Mucosa of stomach (tissue), 1 donor: ENCODE measurements around the gene NUP43.
A peak's percentile ranks its signal among the peaks of the same experiment; 100 is the strongest.
"Not testable (repeated sequence)": the region's sequence is repeated elsewhere in the genome, so short reads cannot be mapped to it uniquely, and the experiment has no call there.

Experiments used
- H3K27me3 ChIP-seq: one replicate; pipeline ENCODE4 v1.7.0; 2013; ENCODE audit warnings: mild to moderate bottlenecking, low read length; ENCODE audit not compliant: control insufficient read depth, insufficient read depth
- H3K36me3 ChIP-seq: one replicate; pipeline ENCODE4 v1.7.0; 2013; ENCODE audit warnings: low read length; ENCODE audit not compliant: control insufficient read depth, insufficient read depth
- H3K4me1 ChIP-seq: one replicate; pipeline ENCODE4 v1.7.0; 2013; ENCODE audit warnings: mild to moderate bottlenecking, low read length; ENCODE audit not compliant: control insufficient read depth, insufficient read depth
- H3K4me3 ChIP-seq: one replicate; pipeline ENCODE4 v1.7.0; 2013; ENCODE audit warnings: low read length
- H3K9ac ChIP-seq: one replicate; pipeline ENCODE4 v1.7.0; 2013; ENCODE audit warnings: mild to moderate bottlenecking, low read length, moderate library complexity
- H3K9me3 ChIP-seq: one replicate; pipeline ENCODE4 v1.7.0; 2013; ENCODE audit warnings: mild to moderate bottlenecking, low read length, moderate library complexity; ENCODE audit not compliant: control insufficient read depth
- donor health status: Pancreatic carcinoma.

The NUP43 gene

DNA sequence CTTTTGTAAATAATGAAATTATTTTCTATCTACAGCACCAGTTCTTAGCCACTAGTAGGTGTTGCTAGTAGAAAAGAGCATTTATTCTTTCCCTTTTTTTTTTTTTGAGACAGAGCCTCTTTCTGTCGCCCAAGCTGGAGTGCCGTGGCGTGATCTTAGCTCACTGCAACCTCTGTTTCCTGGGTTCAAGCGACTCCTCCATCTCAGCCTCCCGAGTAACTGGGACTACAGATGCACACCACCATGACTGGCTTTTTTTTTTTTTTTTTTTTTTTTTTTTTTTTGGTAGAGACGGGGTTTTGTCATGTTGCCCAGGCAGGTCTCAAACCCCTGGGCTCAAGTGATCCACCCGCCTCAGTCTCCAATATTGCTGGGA, 9.9 kb upstream of the NUP43 start:
- Histone ChIP-seq H3K9me3 (no peaks in the 10 kb centered on the region), H3K9ac (no peak overlapping the region), H3K27me3 (no peaks in the 10 kb centered on the region), H3K36me3 (no peaks in the 10 kb centered on the region), H3K4me1 (no peaks in the 10 kb centered on the region), H3K4me3 (no peak overlapping the region)

DNA sequence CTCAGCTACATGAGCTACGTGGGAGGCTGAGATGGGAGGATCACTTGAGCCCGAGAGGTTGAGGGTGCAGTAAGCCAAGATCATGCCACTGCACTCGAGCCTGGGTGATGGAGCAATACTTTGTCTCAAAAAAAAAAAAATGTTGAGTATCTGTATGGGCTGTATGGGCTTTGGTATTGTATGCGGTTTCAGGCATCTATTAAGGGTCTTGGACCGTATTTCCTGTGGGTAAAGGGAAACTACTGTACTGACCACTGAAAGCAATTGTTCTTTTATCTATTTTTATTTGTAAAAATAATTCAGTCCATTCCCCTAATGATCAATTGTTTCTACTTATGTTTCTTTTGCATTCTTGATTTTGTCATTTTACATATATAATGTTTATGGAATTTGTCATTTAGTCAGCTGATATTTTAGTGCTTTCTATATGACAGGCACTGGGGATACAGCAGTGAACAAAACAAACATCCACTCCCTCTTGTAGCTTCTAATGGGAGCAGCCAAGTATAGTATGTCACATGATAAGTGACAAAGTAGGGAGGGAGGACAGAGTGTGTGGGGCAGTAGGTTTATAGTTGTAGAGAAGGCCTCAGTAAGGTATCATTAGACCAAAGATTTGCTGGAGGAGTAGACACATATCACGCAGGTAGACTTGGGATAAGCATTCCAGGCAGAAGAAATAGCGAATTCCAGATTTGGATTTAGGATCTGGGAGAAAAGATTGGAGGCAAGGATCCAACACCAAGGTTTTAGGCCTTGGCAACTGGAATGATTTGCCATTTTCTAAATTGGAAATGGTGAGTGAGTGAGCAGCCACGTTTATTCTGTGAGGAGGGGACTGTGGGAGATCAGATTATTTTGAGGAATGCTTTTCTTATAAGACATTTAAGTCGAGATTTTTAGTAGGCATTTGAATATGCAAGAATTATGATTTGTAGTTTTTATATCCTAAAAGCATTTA, 9.3 kb upstream of the NUP43 start:
- no peaks in the 10 kb centered on the region for H3K9me3 ChIP-seq
- no peaks in the 10 kb centered on the region for H3K27me3 ChIP-seq
- no peak overlapping the region for H3K4me3 ChIP-seq
- H3K4me1 ChIP-seq: peaks cover 1% of the 10 kb centered on the region
- H3K9ac ChIP-seq: no peak overlapping the region
- H3K36me3 ChIP-seq: no peaks in the 10 kb centered on the region

DNA sequence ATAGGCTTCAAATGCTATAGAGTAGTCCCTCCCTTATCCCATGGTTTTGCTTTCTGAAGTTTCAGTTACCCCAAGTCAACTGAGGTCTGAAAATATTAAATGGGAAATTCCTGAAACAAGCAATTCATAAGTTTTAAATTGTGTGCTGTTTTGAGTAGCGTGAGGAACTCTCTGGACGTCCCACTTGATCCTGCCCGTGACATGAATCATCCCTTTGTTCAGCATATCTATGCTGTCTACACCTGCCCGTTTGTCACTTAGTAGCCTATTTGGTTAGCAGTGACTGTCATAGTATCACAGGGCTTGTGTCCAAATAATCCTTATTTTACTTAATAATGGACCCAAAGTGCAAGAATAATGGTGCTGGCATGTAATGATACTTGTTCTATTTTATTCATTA, 8.2 kb upstream of the NUP43 start:
- no peaks in the 10 kb centered on the region for H3K27me3 ChIP-seq
- no peaks in the 10 kb centered on the region for H3K9me3 ChIP-seq
- H3K4me1 ChIP-seq: peaks cover 4% of the 10 kb centered on the region
- no peak overlapping the region for H3K9ac ChIP-seq
- H3K4me3 ChIP-seq: no peak overlapping the region
- no peaks in the 10 kb centered on the region for H3K36me3 ChIP-seq

DNA sequence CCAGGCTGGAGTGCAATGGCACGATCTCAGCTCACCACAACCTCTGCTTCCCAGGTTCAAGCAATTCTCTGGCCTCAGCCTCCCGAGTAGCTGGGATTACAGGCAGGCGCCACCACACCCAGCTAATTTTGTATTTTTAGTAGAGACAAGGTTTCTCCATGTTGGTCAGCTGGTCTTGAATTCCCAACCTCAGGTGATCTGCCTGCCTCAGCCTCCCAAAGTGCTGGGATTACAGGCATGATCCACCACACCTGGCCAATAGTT, 7.0 kb upstream of the NUP43 start:
- H3K4me3 ChIP-seq, H3K4me1 ChIP-seq: not testable (repeated sequence)

DNA sequence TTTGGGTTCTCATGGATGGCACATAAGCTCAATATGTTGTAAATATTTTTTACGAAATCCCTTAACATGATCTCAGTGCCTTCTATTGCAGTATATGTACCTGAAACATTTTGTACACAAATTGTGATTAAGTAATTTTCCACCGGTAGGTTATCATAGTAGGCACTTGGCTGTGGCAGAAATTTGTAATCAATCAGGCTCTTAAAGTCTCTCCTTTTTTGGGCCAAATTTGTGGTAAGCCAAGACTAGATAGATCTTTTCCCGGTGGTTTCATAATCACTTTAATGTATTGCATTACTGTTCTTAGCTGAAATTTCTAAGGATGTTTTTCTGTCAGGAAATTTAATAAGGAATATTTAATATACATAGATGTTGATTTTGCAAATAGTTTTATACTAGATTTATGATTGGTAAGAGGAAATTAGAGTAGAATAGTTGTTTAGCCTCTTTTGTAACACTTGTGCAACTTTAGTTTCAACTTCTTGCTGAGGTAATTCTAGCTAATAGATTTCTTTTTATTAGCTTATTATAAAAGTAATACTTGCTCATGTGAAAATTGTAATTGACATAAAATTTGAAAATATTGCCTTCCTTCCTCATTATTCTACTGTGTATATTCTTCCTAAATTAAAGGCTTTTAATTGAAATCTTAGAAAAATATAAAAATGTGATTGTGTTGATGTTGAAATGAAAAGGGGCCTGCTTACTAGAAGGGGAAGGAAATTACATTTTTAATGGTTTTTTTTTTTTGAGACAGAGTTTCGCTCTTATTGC, 6.5 kb upstream of the NUP43 start:
- Histone ChIP-seq H3K4me1 (peaks cover 7% of the 10 kb centered on the region), H3K9ac (no peak overlapping the region), H3K9me3 (no peaks in the 10 kb centered on the region), H3K27me3 (no peaks in the 10 kb centered on the region), H3K4me3 (no peak overlapping the region), H3K36me3 (no peaks in the 10 kb centered on the region)

More for the DNA sequence above, 7.0 kb upstream of the NUP43 start:
- not testable (repeated sequence) for H3K27me3 ChIP-seq, H3K9ac ChIP-seq, H3K36me3 ChIP-seq, H3K9me3 ChIP-seq

DNA sequence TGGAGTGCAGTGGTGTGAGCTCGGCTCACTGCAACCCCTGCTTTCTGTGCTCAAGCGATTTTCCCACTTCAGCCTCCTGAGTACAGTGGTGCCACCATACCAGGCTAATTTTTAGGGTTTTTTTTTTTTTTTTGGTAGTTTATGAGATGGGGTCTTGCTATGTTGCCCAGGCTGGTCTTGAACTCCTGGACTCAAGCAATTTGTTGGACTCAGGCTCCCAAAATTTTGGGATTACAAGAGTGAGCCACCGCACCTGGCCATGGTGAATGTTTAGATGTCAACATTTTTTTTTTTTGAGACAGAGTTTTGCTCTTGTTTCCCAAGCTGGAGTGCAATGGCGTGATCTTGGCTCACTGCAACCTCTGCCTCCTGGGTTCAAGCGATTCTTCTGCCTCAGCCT, 5.6 kb upstream of the NUP43 start:
- H3K9ac ChIP-seq, H3K4me1 ChIP-seq, H3K9me3 ChIP-seq, H3K36me3 ChIP-seq, H3K4me3 ChIP-seq, H3K27me3 ChIP-seq: not testable (repeated sequence)

DNA sequence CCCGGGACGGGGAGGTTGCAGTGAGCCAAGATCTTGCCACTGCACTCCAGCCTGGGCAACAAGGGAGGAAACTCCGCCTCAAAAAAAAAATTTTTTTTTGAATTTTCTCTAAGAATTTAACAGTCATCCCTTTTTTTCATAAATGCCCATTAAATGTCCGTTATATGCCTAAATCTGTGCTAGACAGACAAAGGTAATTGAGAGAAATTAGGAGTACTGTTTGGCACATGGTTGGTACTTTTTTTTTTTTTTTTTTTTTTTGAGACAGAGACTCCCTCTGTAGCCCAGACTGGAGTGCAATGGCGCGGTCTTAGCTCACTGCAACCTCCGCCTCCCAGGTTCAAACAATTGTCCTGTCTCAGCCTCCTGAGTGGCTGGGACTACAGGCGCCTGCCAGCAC, 4.9 kb upstream of the NUP43 start:
- Histone ChIP-seq H3K9ac (no peak overlapping the region), H3K4me3 (no peak overlapping the region), H3K9me3 (no peaks in the 10 kb centered on the region), H3K4me1 (peaks cover 7% of the 10 kb centered on the region), H3K27me3 (no peaks in the 10 kb centered on the region), H3K36me3 (no peaks in the 10 kb centered on the region)

DNA sequence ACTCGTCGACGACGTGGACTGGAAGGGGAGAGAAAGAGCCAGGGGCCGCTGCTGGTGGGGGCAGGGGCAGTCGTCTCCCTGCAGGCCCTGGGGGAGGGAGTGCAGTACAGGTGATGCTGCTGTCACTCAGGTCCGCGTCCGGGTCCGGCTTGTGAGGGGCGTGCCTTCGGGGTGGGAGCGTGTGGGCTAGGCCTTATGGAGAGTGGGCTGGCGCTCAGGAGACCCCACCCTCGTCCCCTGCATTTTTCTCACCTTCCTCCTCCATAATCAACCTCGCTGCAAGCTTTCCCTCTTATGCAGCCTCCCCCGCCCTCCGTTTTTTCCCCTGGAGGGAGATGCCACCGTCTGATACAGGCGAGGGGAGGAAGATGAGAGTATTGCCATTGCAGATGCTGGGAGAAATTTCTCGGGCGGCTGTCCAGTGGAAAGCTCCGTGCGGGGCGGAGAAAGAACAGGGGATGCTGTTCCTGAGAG, 3.8 kb upstream of the NUP43 start:
- Histone ChIP-seq H3K9ac (peak overlapping the region; percentile 87), H3K4me3 (peak overlapping the region; percentile 80), H3K27me3 (no peaks in the 10 kb centered on the region), H3K9me3 (no peaks in the 10 kb centered on the region), H3K36me3 (no peaks in the 10 kb centered on the region), H3K4me1 (peaks cover 14% of the 10 kb centered on the region)

DNA sequence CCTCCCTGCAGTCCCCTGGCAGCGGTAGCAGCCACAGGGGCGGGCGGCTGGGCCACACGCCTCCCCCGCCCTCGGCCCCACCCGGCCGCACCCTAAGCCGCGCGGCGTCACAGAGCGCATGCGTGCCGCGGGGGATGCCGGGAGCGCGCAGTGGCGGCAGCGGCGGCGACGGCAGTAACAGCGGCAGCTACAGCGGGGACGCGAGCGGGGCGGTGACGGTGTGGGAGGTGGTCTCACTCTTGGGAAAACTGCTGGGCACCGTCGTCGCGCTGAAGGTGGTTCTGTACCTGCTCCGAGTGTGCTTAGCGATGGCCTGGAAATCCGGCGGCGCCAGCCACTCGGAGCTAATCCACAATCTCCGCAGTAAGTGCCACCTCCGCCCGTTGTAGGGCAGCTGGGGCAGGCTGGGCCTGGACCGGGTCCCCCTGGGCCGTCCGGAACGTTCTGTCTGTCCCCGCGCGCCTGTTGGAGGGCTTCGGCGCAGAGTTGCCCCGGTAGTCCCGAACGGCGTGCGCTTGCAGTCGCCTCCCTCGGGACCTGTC, 3.3 kb upstream of the NUP43 start, which contains the start of gene PCMT1:
PCMT1 (plus strand) TSS at position 148 of the 542 bp plus-strand sequence; CDS start at position 309, 161 bp downstream.
- peak within 1 kb of the TSS; percentile 87 for H3K9ac ChIP-seq
- H3K9me3 ChIP-seq: no peaks in the 10 kb centered on the region
- peaks cover 14% of the 10 kb centered on the region for H3K4me1 ChIP-seq
- no peaks in the 10 kb centered on the region for H3K36me3 ChIP-seq
- peak within 1 kb of the TSS; percentile 80 for H3K4me3 ChIP-seq
- no peaks in the 10 kb centered on the region for H3K27me3 ChIP-seq

DNA sequence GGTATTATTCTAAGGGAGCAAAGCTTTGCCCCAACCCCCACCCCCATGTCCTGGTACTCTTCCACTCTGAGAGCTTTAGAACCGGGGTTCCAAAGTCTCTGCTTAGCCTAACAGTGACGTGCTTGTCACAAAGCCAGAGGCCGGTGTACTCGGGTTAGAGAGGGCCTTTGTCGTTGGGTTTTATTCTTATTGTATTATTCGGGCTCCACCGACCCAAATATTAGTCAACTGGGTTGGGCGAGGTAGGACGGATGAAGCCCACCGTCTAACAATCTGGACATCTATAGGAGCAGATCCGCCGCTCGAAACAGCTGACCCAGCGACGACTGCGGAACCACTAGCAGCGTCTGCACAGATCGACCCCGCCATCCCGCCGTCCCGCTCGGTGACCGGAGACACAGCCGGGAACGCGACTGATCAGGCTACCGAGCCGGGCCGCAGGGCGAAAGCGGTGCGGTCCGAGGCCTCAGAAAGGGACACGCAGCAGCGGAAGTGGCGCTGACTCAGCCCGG, 2.8 kb upstream of the NUP43 start:
- Histone ChIP-seq H3K9ac (peak overlapping the region; percentile 87), H3K4me1 (peaks cover 14% of the 10 kb centered on the region)
- not testable (repeated sequence) for H3K9me3 ChIP-seq, H3K4me3 ChIP-seq, H3K27me3 ChIP-seq, H3K36me3 ChIP-seq

DNA sequence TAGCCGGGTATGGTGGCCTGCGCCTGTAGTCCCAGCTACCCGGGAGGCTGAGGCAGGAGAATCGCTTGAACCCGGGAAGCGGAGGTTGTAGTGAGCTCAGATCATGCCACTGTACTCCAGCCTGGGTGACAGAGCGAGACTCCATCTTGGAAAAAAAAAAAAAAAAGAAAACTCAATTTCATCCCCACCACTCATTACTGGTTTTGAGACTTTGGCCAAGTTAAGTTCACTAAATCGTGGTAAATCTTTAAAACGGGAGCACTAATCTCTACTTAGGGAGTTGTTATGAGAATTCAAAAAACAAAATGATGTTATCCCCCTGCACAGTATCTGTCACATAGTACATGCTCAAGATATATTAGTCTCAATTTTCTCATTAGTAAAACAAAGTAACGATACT, 1.1 kb downstream of the NUP43 start:
- not testable (repeated sequence) for H3K4me1 ChIP-seq, H3K9me3 ChIP-seq, H3K27me3 ChIP-seq, H3K36me3 ChIP-seq
- Histone ChIP-seq H3K9ac (peak overlapping the region; percentile 79), H3K4me3 (peak overlapping the region; percentile 83)

DNA sequence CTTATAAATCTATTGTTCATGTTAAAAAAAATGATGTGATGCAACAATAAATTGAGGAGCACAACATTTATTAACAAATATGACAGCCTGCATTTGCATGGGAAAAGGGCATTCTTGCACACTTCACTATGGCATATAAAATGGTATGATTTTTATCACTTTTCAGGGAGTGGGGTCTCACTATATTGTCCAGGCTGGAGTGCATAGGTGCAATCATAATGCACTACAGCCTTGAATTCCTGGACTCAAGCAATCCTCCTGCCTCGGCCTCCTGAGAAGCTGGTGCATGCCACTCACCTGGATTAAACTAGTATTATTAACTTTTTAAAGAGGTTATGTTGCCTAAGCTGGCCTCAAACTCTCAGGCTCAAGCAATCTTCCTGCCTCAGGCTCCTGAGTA, 11.4 kb downstream of the NUP43 start:
- H3K9me3 ChIP-seq: no peaks in the 10 kb centered on the region
- no peaks in the 10 kb centered on the region for H3K27me3 ChIP-seq
- no peaks in the 10 kb centered on the region for H3K4me1 ChIP-seq
- no peaks in the 10 kb centered on the region for H3K36me3 ChIP-seq
- no peak overlapping the region for H3K4me3 ChIP-seq
- no peak overlapping the region for H3K9ac ChIP-seq
